ENCODE data around the gene GRM8.
A peak's percentile ranks its signal among the peaks of the same experiment; 100 is the strongest.

GRM8 gene

GRCh38 chr7:126760914-126761577 lies 491.7 kb downstream of the GRM8 start:
- no peaks in the 10 kb centered on the region for H3K9me3 ChIP-seq
- DNase-seq, result no peak
- no peaks in the 10 kb centered on the region for H3K27me3 ChIP-seq
- no peaks in the 10 kb centered on the region for H3K36me3 ChIP-seq
- H3K4me3 ChIP-seq (ENCODE audit: low read depth, low read length), result no peak overlapping the region
- no peak for TF ChIP-seq CTCF (IDR thresholded peaks at IDR 0.05; ENCODE audit: low read depth, low read length)
- H3K4me1 ChIP-seq, result no peaks in the 10 kb centered on the region

- Histone ChIP-seq H3K4me1 (no peaks in the 10 kb centered on the region), H3K27me3 (no peaks in the 10 kb centered on the region), H3K36me3 (no peaks in the 10 kb centered on the region), H3K4me3 (ENCODE audit: low read depth, low read length) (no peak overlapping the region), H3K9me3 (no peaks in the 10 kb centered on the region)
- no peak for DNase-seq
- no peak for TF ChIP-seq CTCF (IDR thresholded peaks at IDR 0.05; ENCODE audit: low read depth, low read length)
These were observed 497.4 kb downstream of the GRM8 start for GRCh38 chr7:126755381-126755780.

GRCh38 chr7:126750207-126750911 lies 502.4 kb downstream of the GRM8 start:
- Histone ChIP-seq H3K4me1 (no peaks in the 10 kb centered on the region), H3K4me3 (ENCODE audit: low read depth, low read length) (no peak overlapping the region), H3K9me3 (no peaks in the 10 kb centered on the region), H3K36me3 (no peaks in the 10 kb centered on the region), H3K27me3 (no peaks in the 10 kb centered on the region)
- no peak for TF ChIP-seq CTCF (IDR thresholded peaks at IDR 0.05; ENCODE audit: low read depth, low read length)
- no peak for DNase-seq

GRCh38 chr7:126728967-126729366 lies 523.8 kb downstream of the GRM8 start:
- H3K4me1 ChIP-seq, result no peaks in the 10 kb centered on the region; the same call in none of the 2 replicates
- no peak overlapping the region for H3K4me3 ChIP-seq (ENCODE audit: low read depth, low read length)
- H3K9me3 ChIP-seq, result no peaks in the 10 kb centered on the region
- H3K27me3 ChIP-seq, result no peaks in the 10 kb centered on the region
- no peak for TF ChIP-seq CTCF (IDR thresholded peaks at IDR 0.05; ENCODE audit: low read depth, low read length)
- no peaks in the 10 kb centered on the region for H3K36me3 ChIP-seq
- no peak for DNase-seq

- no peak for TF ChIP-seq CTCF (IDR thresholded peaks at IDR 0.05; ENCODE audit: low read depth, low read length)
These were observed 524.8 kb downstream of the GRM8 start for GRCh38 chr7:126727930-126728391.

More at GRCh38 chr7:126727930-126728391, 524.8 kb downstream of the GRM8 start:
- no peaks in the 10 kb centered on the region for H3K27me3 ChIP-seq
- peak; percentile 7 for DNase-seq
- no peaks in the 10 kb centered on the region; the same call in none of the 2 replicates for H3K4me1 ChIP-seq
- H3K36me3 ChIP-seq, result no peaks in the 10 kb centered on the region
- H3K9me3 ChIP-seq, result no peaks in the 10 kb centered on the region
- H3K4me3 ChIP-seq (ENCODE audit: low read depth, low read length), result no peak overlapping the region

All from BE2C (cell line).